ENCODE data around the gene PNMA3. TPM values are rescaled to one million over a fixed set of nuclear protein-coding genes. Genes with fewer than 3 reads are reported as not detected.
A peak's percentile ranks its signal among the peaks of the same experiment; 100 is the strongest.
"Not testable (repeated sequence)": the region's sequence is repeated elsewhere in the genome, so short reads cannot be mapped to it uniquely, and the experiment has no call there.

Gene PNMA3, protein sequence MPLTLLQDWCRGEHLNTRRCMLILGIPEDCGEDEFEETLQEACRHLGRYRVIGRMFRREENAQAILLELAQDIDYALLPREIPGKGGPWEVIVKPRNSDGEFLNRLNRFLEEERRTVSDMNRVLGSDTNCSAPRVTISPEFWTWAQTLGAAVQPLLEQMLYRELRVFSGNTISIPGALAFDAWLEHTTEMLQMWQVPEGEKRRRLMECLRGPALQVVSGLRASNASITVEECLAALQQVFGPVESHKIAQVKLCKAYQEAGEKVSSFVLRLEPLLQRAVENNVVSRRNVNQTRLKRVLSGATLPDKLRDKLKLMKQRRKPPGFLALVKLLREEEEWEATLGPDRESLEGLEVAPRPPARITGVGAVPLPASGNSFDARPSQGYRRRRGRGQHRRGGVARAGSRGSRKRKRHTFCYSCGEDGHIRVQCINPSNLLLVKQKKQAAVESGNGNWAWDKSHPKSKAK
- total RNA-seq (2014; rRNA removed; shearing (Covaris generic)) = not detected in 2 replicates
- not detected in 2 replicates for total RNA-seq (2022)
- not detected for Bru-seq, nascent RNA
- BruChase-seq, experiment 1, labeled RNA remaining after a 6-hour chase = percentile 23 among the genes with signal in this experiment
- not detected for BruChase-seq, experiment 2, labeled RNA remaining after a 2-hour chase
- long read RNA-seq = 0 reads

DNA sequence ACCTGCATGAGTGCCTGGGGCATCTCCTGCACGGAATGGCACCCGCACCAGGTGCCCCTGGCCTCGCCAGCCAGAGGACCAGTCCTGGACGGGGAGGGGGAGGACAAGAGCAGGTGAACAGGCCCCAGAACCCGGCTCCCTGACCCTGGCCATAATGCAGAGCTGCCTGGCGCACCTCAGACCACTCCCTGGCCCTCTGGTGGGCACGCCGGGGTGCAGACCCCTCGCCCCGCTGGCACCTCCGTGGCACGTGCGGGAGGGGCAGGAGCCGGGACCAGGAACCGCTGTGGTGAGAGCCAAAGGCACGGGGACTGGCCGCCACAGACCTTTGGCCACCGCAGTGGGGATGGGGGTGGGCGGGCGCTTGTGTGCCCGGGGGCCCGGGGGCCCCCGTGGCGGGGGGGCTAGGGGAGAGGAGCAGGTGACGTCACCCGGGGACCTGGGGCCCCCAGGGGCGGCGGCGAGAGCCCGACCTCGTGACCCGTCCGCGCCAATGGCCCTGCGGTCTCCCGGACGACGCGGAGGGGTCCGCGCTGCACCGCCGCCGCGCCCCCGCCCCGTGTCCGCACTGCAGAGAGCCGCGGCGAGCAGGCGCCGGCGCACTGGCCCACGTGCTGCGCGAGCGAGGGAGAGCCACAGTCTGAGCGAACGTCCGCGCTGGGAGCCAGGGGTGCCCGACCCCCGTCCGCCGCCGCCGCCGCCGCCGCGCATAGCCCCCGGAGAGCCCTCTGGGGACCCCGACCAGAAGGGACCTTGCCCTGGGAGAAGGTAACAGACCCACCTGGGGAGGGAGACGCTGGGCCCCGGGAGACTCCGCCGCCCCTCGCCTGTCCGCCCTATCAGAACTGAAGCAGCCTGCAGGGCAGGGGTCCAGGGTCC lies at the start of gene PNMA3:
PNMA3 (plus strand) TSS at position 600 of the 879 bp plus-strand sequence. CDS start 586 bp downstream, outside the sequence.
- Histone ChIP-seq H3K4me2 (ENCODE audit: low read length) (no peak within 1 kb of the TSS), H4K20me1 (ENCODE audit: insufficient read depth, low read length) (no peaks in the 10 kb centered on the region), H2AFZ (ENCODE audit: low read length) (no peak within 1 kb of the TSS), H3K9me3 (ENCODE audit: low read length) (no peaks in the 10 kb centered on the region), H3K9me2 (ENCODE audit: insufficient read depth, low read length) (no peaks in the 10 kb centered on the region), H3K4me3 (ENCODE audit: low read depth, low read length, poor library complexity, severe bottlenecking) (no peak within 1 kb of the TSS), H3K27ac (ENCODE audit: low read depth, low read length, poor library complexity, severe bottlenecking) (no peak within 1 kb of the TSS), H3K4me1 (ENCODE audit: insufficient read depth, low read length, poor library complexity, severe bottlenecking) (no peaks in the 10 kb centered on the region), H3K79me2 (ENCODE audit: insufficient read depth, low read depth, low read length) (no peaks in the 10 kb centered on the region), H3K36me3 (ENCODE audit: insufficient read depth, low read length) (no peaks in the 10 kb centered on the region)
- intact Hi-C loops (cut with micrococcal nuclease; ENCODE audit: unreplicated experiment) = no loop called here
- no peak for DNase-seq (ENCODE audit: low spot score)
- CTCF ChIA-PET (ENCODE audit: unreplicated experiment) = no interaction called here
- no TSS peak for BruUV-seq (replicated peaks)
- POLR2A ChIA-PET = no interaction called here
- TF ChIP-seq, protein P1, sequence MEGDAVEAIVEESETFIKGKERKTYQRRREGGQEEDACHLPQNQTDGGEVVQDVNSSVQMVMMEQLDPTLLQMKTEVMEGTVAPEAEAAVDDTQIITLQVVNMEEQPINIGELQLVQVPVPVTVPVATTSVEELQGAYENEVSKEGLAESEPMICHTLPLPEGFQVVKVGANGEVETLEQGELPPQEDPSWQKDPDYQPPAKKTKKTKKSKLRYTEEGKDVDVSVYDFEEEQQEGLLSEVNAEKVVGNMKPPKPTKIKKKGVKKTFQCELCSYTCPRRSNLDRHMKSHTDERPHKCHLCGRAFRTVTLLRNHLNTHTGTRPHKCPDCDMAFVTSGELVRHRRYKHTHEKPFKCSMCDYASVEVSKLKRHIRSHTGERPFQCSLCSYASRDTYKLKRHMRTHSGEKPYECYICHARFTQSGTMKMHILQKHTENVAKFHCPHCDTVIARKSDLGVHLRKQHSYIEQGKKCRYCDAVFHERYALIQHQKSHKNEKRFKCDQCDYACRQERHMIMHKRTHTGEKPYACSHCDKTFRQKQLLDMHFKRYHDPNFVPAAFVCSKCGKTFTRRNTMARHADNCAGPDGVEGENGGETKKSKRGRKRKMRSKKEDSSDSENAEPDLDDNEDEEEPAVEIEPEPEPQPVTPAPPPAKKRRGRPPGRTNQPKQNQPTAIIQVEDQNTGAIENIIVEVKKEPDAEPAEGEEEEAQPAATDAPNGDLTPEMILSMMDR (conservative IDR thresholded peaks at IDR 0.05; ENCODE audit: low read length) = no peak
- TF ChIP-seq EZH2phosphoT487 (IDR thresholded peaks at IDR 0.05; ENCODE audit: borderline replicate concordance, low read depth, low read length) = no peak

DNA sequence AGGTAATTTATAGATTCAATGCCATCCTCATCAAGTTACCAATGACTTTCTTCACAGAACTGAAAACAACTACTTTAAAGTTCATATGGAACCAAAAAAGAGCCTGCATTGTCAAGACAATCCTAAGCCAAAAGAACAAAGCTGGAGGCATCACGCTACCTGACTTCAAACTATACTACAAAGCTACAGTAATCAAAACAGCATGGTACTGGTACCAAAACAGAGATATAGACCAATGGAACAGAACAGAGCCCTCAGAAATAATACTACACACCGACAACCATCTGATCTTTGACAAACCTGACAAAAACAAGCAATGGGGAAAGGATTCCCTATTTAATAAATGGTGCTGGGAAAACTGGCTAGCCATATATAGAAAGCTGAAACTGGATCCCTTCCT lies 39.1 kb upstream of the PNMA3 start:
- H3K27ac ChIP-seq (ENCODE audit: low read depth, low read length, poor library complexity, severe bottlenecking); H2AFZ ChIP-seq (ENCODE audit: low read length); DNase-seq (ENCODE audit: low spot score); BruUV-seq (replicated peaks); H3K36me3 ChIP-seq (ENCODE audit: insufficient read depth, low read length); H3K9me2 ChIP-seq (ENCODE audit: insufficient read depth, low read length); intact Hi-C loops (cut with micrococcal nuclease; ENCODE audit: unreplicated experiment); CTCF ChIA-PET (ENCODE audit: unreplicated experiment); H3K4me2 ChIP-seq (ENCODE audit: low read length); H4K20me1 ChIP-seq (ENCODE audit: insufficient read depth, low read length); H3K4me1 ChIP-seq (ENCODE audit: insufficient read depth, low read length, poor library complexity, severe bottlenecking); H3K79me2 ChIP-seq (ENCODE audit: insufficient read depth, low read depth, low read length); POLR2A ChIA-PET; H3K4me3 ChIP-seq (ENCODE audit: low read depth, low read length, poor library complexity, severe bottlenecking); H3K9me3 ChIP-seq (ENCODE audit: low read length): not testable (repeated sequence)

DNA sequence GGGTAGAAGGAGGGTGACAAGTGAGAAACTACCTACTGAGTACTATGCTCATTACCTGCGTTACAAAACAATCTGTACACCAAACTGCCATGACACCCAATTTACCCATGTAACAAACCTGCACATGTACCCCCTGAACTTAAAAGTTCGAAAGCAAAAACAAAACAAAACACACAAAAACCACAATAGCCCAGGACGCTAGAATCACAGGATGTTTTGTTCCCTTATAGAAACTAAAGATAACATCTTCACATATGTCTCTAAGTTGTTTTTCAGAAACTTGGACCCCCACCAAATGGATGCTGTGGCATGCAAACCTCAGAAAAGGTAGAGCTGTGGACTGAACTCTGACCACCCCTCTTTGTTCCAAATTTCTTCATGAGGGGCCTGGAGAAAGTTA lies 37.1 kb upstream of the PNMA3 start:
- H2AFZ ChIP-seq (ENCODE audit: low read length) = no peak overlapping the region
- H3K79me2 ChIP-seq (ENCODE audit: insufficient read depth, low read depth, low read length) = no peaks in the 10 kb centered on the region
- no peak overlapping the region for H3K27ac ChIP-seq (ENCODE audit: low read depth, low read length, poor library complexity, severe bottlenecking)
- H3K36me3 ChIP-seq (ENCODE audit: insufficient read depth, low read length) = no peaks in the 10 kb centered on the region
- no peaks in the 10 kb centered on the region for H3K9me3 ChIP-seq (ENCODE audit: low read length)
- no peak overlapping the region for H3K4me2 ChIP-seq (ENCODE audit: low read length)
- DNase-seq (ENCODE audit: low spot score) = no peak
- TF ChIP-seq, protein P1 (conservative IDR thresholded peaks at IDR 0.05; ENCODE audit: low read length) = no peak
- no peak for TF ChIP-seq EZH2phosphoT487 (IDR thresholded peaks at IDR 0.05; ENCODE audit: borderline replicate concordance, low read depth, low read length)
- BruUV-seq (replicated peaks) = no TSS peak
- H3K4me3 ChIP-seq (ENCODE audit: low read depth, low read length, poor library complexity, severe bottlenecking) = no peak overlapping the region
- POLR2A ChIA-PET = no interaction called here
- H4K20me1 ChIP-seq (ENCODE audit: insufficient read depth, low read length) = no peaks in the 10 kb centered on the region
- no peaks in the 10 kb centered on the region for H3K4me1 ChIP-seq (ENCODE audit: insufficient read depth, low read length, poor library complexity, severe bottlenecking)
- intact Hi-C loops (cut with micrococcal nuclease; ENCODE audit: unreplicated experiment) = no loop called here
- CTCF ChIA-PET (ENCODE audit: unreplicated experiment) = no interaction called here
- no peaks in the 10 kb centered on the region for H3K9me2 ChIP-seq (ENCODE audit: insufficient read depth, low read length)

GRCh38 chrX:153026501-153026900 lies 29.8 kb upstream of the PNMA3 start:
- POLR2A ChIA-PET; H3K4me2 ChIP-seq (ENCODE audit: low read length); CTCF ChIA-PET (ENCODE audit: unreplicated experiment); BruUV-seq (replicated peaks); H3K9me3 ChIP-seq (ENCODE audit: low read length); H3K4me3 ChIP-seq (ENCODE audit: low read depth, low read length, poor library complexity, severe bottlenecking); H2AFZ ChIP-seq (ENCODE audit: low read length); H3K79me2 ChIP-seq (ENCODE audit: insufficient read depth, low read depth, low read length); H3K9me2 ChIP-seq (ENCODE audit: insufficient read depth, low read length); H4K20me1 ChIP-seq (ENCODE audit: insufficient read depth, low read length); H3K4me1 ChIP-seq (ENCODE audit: insufficient read depth, low read length, poor library complexity, severe bottlenecking); H3K36me3 ChIP-seq (ENCODE audit: insufficient read depth, low read length); H3K27ac ChIP-seq (ENCODE audit: low read depth, low read length, poor library complexity, severe bottlenecking); intact Hi-C loops (cut with micrococcal nuclease; ENCODE audit: unreplicated experiment); DNase-seq (ENCODE audit: low spot score): not testable (repeated sequence)
